GM08714 (cell line): ENCODE measurements around the gene MAP7D2.
"Not testable (repeated sequence)": the region's sequence is repeated elsewhere in the genome, so short reads cannot be mapped to it uniquely, and the experiment has no call there.

Source experiments
- H3K4me3 ChIP-seq: fragments of 200-500 bp; sonication (Bioruptor generic); 2 replicates; pipeline ENCODE4 v1.5.1; 2014; ENCODE audit warnings: mild to moderate bottlenecking, low read length, inconsistent platforms
- ZNF274 ChIP-seq: IDR thresholded peaks from 2 replicates; pipeline ENCODE4 v1.6.1; 2012; ENCODE audit warnings: mild to moderate bottlenecking, low read depth, low read length

MAP7D2 gene

DNA sequence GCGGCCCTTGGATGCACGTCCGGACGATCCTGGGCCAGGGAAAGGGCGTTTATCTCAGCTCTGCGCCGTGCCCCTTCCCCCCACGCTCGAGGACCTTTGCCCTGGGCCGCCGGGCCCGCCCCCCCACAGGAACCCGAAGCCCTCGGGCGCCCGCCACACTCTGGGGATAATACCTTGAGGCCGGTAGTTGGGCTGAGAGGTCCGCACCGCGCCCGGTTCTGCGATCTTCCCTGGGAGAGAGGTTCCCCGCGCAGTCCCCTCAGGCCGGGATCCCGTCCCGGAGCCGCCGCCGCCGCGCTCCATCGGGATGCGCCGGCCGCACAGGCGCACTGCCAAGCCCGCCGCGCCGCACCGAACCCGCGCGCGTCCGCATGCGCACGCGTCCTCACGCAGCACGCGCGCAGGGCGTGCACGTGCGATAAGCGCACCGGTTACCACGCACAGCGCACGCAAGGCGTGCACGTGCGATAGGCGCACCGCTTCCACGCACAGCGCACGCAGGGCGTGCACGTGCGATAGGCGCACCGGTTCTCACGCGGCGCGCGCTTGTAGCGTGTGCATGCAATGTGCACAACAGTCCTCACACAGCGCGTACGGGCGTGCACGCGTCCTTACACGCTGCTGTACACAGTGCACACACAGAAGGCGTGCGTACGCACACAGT, at the start of gene MAP7D2:
Gene MAP7D2 (minus strand): TSS at position 331 of the 664 bp plus-strand sequence. CDS start 28 bp downstream, at position 303.
- no peak for TF ChIP-seq ZNF274
- no peak within 1 kb of the TSS; the same call in 1 of the 2 replicates for H3K4me3 ChIP-seq

DNA sequence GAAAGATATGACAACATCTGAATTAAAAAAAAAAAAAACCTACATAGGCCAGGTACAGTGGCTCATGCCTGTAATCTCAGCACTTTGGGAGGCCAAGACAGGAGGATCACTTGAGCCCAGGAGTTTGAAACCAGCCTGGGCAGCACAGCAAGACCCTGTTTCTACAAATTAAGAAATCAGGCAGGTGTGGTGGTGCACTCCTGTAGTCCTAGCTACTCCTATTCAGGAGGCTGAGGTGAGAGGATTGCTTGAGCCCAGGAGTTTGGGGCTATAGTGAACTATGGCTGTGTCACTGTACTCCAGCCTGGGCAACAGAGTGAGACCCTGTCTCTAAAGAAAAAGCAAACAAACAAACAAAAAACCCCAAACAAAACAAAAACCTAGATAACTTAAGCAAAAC, 45.8 kb upstream of the MAP7D2 start:
- not testable (repeated sequence) for H3K4me3 ChIP-seq

DNA sequence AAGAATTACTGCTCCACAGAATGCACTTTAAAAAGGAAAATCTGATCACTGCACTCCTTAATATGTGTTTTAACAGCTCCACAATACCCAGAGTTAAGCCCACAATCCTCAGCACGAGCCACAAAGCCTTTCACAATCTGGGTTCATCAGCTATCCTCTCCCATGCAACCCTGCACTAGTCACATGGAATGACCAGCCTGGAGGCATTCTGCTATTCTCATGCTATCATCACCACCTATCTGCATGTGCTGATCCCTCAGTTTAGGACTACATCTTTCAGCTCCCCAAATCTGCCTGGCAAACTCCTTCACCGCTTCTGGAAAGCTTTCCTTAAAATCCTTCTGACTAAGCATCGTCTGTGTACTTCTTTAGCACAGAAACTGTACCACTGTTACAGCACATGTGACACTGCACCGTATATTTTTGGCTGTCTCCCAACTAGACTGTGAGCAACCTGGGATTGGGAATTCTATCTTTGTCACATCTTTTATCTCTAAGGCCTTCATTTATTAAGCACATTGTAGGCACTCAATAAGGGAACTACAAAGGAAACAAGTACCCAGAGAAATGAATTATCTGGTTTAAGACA, 43.2 kb upstream of the MAP7D2 start:
- H3K4me3 ChIP-seq: no peak overlapping the region
- TF ChIP-seq ZNF274: no peak

DNA sequence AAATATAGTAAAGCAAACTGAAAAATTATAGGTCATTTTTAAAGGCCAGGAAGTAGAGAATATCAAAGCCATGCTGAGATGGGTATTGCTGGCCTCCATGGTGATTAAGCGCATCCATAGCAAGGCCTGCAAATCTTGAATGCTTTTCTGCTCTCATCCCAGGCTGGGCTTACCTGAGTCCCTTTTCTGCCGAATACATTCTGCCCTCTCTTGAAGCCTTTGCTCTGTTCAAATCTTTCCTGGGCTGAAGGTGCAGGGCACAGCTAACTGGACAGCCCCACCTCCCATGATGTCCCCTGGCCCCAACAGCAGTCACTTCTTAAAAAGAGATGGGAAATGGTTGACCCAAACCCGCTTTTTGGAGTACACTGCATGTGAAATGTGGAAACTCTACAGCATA, 35.0 kb upstream of the MAP7D2 start:
- no peak overlapping the region for H3K4me3 ChIP-seq
- no peak for TF ChIP-seq ZNF274

DNA sequence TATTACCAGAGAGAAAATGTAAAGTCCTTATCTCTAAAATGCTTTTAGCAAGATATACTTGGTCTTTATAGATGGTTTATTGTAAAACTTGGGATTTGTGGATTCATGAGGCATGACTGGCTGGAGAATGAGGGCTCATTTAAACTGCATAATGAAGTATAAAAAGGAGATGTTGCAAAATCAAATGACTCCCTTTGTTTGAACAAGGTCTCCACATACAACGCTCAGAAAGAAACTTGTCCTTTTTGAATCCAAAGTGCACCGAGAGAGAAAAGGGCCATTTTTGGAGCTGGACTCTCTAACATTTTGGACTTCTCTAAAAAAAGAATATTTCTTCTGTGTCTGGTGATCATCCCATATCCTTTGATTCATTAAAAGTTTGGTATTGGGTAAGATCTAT, 32.6 kb upstream of the MAP7D2 start:
- no peak for TF ChIP-seq ZNF274
- H3K4me3 ChIP-seq: no peak overlapping the region

DNA sequence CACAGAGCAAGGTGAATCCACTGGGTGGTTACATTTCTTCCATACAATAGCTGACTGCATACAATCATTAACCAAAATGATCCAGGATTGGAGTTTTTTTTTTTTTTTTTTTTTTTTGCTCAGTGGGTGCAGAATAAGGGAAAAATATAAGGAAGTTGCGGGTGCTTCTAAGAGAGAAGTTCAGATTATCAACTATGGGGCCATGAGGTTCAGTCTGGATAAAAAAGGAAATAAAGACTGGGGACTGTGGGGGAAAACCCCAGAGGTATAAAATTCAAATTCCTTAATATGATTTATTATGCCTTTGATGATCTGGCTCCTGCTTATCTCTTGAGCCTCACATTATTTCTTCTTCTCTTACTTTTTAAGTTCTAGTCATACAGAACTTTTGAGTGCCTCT, 30.9 kb upstream of the MAP7D2 start:
- TF ChIP-seq ZNF274: no peak
- H3K4me3 ChIP-seq: no peak overlapping the region

DNA sequence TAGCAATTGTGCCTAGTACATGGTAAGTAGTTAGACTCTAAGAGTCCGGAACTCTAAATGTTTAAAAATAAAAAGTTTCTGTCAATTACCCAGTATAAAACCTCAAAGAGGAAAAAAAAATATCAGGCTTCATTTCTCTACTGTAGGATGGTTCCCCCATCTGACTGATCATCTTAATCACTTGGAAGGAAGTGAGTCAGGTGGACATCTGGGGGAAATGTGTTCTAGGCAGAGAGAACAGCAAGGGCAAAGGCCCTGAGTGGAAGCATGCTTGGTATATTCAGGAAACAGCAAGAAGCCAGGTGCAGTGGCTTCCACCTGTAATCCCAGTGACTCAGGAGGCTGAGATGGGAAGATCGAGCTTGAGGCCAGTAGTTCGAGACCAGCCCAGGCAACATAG, 27.8 kb upstream of the MAP7D2 start:
- no peak overlapping the region for H3K4me3 ChIP-seq
- TF ChIP-seq ZNF274: no peak

DNA sequence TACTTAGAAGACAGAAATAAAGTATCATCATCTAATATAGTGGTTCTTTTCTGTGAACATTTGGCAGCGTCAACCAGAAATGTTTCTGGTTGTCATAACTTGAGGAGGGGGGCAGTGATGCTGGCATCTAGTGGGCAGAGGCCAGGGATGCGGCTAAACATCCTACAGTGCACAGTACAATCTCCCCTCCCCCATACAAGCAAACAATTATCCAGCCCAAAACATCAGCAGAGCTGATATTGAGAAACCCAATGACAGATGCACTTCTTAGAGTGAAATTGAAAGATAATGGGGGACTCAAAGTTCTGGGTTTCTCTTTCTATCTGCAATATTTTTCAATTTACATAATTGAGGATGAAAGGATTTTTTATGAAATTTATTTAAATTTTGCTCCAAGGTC, 26.9 kb upstream of the MAP7D2 start:
- no peak overlapping the region for H3K4me3 ChIP-seq
- no peak for TF ChIP-seq ZNF274

DNA sequence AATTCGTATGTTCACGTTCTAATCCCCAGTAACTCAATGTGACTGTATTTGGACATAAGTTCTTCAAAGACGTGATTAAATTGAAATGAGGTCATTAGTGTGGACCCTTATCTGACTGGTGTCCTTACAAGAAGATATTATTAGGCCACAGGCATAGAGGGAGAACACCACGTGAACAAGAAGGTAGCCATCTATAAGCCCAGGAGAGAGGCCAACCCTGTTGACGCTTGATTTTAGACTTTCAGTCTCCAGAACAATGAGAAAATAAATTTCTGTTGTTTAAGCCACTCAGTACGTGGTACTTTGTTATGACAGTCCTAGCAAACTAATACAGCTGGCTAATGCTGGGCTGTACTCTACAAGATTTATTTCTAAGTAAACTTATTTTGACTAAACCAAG, 26.4 kb upstream of the MAP7D2 start:
- no peak for TF ChIP-seq ZNF274
- H3K4me3 ChIP-seq: no peak overlapping the region

DNA sequence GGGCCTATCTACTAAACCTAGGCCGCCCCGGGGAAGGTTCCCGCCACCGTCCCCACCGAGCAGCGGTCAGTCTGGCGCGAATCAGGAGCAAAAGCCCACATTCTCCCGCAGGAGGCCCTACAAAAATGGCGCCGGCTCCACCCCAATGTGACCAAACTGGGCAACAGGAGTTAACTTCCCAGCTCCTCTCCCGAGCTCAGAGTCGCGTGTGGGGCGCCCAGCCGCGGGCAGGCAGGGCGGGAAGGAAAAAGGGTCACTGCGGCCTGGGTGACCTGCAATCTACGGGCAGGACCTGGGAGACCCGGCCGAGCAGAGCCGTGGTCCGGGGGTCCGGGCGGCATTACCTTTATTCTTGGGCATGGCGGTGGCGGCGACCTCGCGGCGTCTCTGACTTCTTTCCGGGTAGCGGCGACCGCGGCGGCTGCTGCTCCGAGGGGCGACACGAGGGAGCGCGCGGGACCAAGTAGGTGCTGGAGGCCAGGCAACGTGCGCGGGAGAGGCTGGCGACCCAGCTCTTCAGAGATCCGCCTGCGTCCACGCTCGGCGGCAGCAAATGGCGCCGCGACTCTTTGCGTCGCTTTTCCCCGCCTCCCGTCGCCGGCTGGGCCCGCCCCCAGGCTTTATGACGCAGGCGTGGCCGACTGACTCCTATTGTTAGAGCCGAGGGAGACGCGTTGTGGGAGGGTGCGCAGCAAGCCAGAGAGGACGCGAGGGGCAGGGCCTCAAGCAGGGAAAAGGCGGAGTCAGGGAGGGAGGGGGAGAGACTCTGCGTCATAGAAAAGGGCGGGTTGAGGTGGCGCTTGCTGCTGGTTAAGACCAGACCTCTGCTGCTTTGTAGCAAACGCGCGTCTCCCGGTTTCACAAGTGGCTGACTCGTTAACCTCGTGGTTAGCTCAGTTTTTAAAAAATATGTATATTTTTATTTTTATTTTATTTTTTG, 24.8 kb upstream of the MAP7D2 start, which contains the start of gene EIF1AX:
Gene EIF1AX (minus strand): TSS at position 558 of the 940 bp plus-strand sequence. CDS start 198 bp downstream, at position 360.
- H3K4me3 ChIP-seq: peak within 1 kb of the TSS; percentile 91
- TF ChIP-seq ZNF274: no peak

DNA sequence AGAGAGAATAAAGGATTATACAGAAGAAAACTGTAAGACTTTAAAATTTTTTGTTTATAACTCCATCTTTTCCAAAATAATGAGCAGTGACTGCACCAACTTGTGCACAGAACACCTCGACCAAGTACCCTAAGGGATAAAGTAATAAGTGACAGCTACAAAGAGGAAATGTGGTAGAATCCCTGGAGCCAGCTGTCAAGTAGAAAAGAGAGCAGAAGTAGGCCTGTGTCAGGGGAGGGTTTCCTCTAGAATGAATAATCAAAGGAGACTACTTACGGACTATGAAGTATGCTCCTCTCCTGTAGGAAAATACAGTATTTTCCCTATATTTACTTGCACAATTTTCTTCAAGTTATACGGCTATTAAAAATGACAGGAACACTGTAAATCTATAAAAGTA, 23.7 kb upstream of the MAP7D2 start:
- TF ChIP-seq ZNF274: no peak
- peak overlapping the region; percentile 91 for H3K4me3 ChIP-seq

DNA sequence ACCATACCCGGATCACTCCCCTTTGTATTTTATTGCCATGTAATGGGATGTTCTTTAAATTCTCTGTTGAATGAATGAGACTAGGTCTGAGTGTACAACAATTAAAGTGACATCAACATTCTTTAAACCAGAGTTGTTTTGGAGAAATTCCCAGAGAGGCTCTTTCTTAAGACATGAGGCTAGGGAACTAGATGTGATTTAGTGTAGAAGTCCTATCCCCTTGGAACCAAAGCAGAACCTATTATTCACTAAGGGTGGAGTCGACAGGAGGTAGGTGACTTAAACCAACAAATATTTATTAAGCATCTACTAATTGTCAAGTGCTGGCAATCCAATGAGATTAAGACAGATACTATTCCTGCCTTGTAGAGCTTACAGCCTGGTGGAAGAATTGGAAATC, 23.3 kb upstream of the MAP7D2 start:
- peak overlapping the region; percentile 91; the same call in 1 of the 2 replicates for H3K4me3 ChIP-seq

DNA sequence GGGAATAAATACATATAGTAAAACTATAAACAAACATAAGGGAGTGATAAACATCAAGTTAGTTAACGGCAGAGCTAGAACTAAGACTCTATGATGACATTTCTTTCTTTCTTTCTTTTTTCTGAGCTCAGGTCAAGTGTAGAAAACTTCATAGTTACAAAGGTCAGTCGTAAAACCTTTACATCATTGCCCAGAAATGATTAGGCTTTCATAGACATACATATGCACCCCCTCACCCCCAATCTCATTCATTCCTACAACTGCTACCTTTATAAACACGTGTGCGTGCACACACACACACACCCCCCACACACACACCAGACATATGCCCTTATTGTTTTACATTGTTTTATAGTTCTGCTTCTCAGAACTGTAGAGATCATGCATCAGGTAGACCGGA, 19.2 kb upstream of the MAP7D2 start:
- H3K4me3 ChIP-seq: no peak overlapping the region
- no peak for TF ChIP-seq ZNF274

More for the DNA sequence above, 23.3 kb upstream of the MAP7D2 start:
- no peak for TF ChIP-seq ZNF274

DNA sequence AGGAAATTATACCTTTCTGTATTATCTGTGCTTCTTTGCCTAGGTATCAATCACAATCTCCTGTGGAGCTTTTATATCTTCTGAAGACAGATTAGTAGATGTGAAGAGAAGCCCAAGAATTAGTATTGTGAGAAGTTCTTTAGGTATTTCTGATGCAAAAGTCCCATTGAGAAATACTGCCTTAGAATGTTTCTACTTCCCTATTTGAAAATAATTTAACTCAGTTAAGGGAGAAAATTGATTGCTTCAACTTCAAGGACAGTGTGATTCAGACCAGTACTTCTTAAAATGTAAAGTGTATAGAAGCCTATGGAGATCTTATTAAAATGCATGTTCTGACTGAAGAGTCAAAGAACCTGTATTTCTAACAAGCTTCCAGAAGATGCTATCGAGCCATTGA, 16.0 kb upstream of the MAP7D2 start:
- TF ChIP-seq ZNF274: no peak
- no peak overlapping the region for H3K4me3 ChIP-seq

DNA sequence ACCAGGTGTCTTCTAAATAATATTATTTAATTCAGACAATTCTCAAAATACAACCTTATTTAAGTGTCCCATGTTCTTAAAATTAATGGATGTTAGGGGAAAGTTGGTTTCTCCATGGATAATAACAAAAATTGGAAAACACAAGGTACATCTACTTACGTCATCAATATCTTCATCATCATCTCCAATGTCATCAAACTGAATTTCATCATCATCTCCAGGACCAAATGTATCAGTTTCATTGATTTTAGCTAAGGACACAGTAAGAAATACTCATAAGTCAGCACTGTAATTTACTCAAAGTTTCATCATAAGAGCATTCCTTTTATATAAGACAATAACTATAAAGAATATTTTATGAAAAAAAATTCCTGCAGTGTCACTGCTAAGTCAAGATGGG, 13.7 kb upstream of the MAP7D2 start:
- no peak overlapping the region for H3K4me3 ChIP-seq
- TF ChIP-seq ZNF274: no peak
